IMR-90 (cell line): Measurements from ENCODE around the gene TRIM27.

Source experiments
- CTCF ChIP-seq: conservative IDR thresholded peaks from 2 replicates; pipeline ENCODE4 v1.5.1; 2012; ENCODE audit warnings: mild to moderate bottlenecking, low read depth, low read length, improper control_type of control experiment
- FOS ChIP-seq: fragments of 150-350 bp; IDR thresholded peaks from 2 replicates; pipeline ENCODE4 v1.6.1; 2016; ENCODE audit warnings: low read depth, low read length
- POLR2A ChIP-seq: IDR thresholded peaks from 2 replicates; pipeline ENCODE4 v1.6.1; 2012; ENCODE audit warnings: mild to moderate bottlenecking, low read depth, low read length

GRCh38 chr6:28884423-28885131, 39.2 kb downstream of the TRIM27 start:
- TF ChIP-seq CTCF (no peak), POLR2A (no peak), FOS (no peak)
